Erythroblast (primary cell): ENCODE results near the gene TKT.

Experiments used
- DNase-seq, 2 experiments: peaks; one replicate each; lab custom pipeline; 2025; lab: John Stamatoyannopoulos, UW
- GATA1 ChIP-seq: IDR thresholded peaks from 2 replicates; pipeline ENCODE4 v1.6.1; 2011; ENCODE audit warnings: low read depth, mild to moderate bottlenecking, control low read depth, low read length, moderate library complexity
- POLR2A ChIP-seq: IDR thresholded peaks from 2 replicates; pipeline ENCODE4 v1.6.1; 2011; ENCODE audit warnings: mild to moderate bottlenecking, low read length

Gene TKT

GRCh38 chr3:53221827-53222182 lies 34.0 kb downstream of the TKT start:
- no peak for DNase-seq
- no peak for TF ChIP-seq GATA1

- no peak for TF ChIP-seq GATA1
- no peak for TF ChIP-seq POLR2A
Measured at GRCh38 chr3:53221345-53221744, 34.5 kb downstream of the TKT start.

GRCh38 chr3:53219895-53220483 lies 35.8 kb downstream of the TKT start:
- peak; percentile 82 to 90 for DNase-seq
- TF ChIP-seq POLR2A (no peak), GATA1 (no peak)

More at GRCh38 chr3:53221345-53221744, 34.5 kb downstream of the TKT start:
- DNase-seq = no peak

- DNase-seq = no peak
- TF ChIP-seq GATA1 (no peak), POLR2A (no peak)
Measured at GRCh38 chr3:53218131-53218530, 37.7 kb downstream of the TKT start.

- no peak for DNase-seq
- no peak for TF ChIP-seq POLR2A
- no peak for TF ChIP-seq GATA1
Measured at GRCh38 chr3:53217175-53217574, 38.6 kb downstream of the TKT start.

- DNase-seq = no peak
- TF ChIP-seq POLR2A = no peak
- no peak for TF ChIP-seq GATA1
Measured at GRCh38 chr3:53216723-53217122, 39.1 kb downstream of the TKT start.

GRCh38 chr3:53215816-53216215 lies 40.0 kb downstream of the TKT start:
- TF ChIP-seq POLR2A (no peak), GATA1 (no peak)

GRCh38 chr3:53213276-53213675 lies 42.5 kb downstream of the TKT start:
- TF ChIP-seq GATA1 = no peak
- TF ChIP-seq POLR2A = no peak
- no peak for DNase-seq

More at GRCh38 chr3:53215816-53216215, 40.0 kb downstream of the TKT start:
- no peak for DNase-seq

GRCh38 chr3:53211706-53212702 lies 43.8 kb downstream of the TKT start:
- DNase-seq = no peak
- TF ChIP-seq GATA1 (no peak), POLR2A (no peak)

- DNase-seq = no peak
- no peak for TF ChIP-seq GATA1
- no peak for TF ChIP-seq POLR2A
Measured at GRCh38 chr3:53202331-53203015, 53.3 kb downstream of the TKT start.

- DNase-seq = no peak
- TF ChIP-seq POLR2A = no peak
- TF ChIP-seq GATA1 = no peak
Measured at GRCh38 chr3:53200501-53201498, 55.0 kb downstream of the TKT start.

- no peak for TF ChIP-seq POLR2A
- no peak for TF ChIP-seq GATA1
- no peak for DNase-seq
Measured at GRCh38 chr3:53199834-53200233, 56.0 kb downstream of the TKT start.

GRCh38 chr3:53198996-53199395 lies 56.8 kb downstream of the TKT start:
- no peak for TF ChIP-seq GATA1
- no peak for TF ChIP-seq POLR2A
- DNase-seq = no peak
